Hematopoietic multipotent progenitor cell treated with erythropoietin and hydrocortisone succinate and interleukin-3 and kit ligand, for 17 days (in vitro differentiated cells): ENCODE data around the gene PPT2.

Experiments
- DNase-seq: peaks from one replicate; pipeline ENCODE4 v3.0.0-alpha.2; 2015; ENCODE audit warnings: low spot score

The PPT2 gene, protein sequence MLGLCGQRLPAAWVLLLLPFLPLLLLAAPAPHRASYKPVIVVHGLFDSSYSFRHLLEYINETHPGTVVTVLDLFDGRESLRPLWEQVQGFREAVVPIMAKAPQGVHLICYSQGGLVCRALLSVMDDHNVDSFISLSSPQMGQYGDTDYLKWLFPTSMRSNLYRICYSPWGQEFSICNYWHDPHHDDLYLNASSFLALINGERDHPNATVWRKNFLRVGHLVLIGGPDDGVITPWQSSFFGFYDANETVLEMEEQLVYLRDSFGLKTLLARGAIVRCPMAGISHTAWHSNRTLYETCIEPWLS

DNA sequence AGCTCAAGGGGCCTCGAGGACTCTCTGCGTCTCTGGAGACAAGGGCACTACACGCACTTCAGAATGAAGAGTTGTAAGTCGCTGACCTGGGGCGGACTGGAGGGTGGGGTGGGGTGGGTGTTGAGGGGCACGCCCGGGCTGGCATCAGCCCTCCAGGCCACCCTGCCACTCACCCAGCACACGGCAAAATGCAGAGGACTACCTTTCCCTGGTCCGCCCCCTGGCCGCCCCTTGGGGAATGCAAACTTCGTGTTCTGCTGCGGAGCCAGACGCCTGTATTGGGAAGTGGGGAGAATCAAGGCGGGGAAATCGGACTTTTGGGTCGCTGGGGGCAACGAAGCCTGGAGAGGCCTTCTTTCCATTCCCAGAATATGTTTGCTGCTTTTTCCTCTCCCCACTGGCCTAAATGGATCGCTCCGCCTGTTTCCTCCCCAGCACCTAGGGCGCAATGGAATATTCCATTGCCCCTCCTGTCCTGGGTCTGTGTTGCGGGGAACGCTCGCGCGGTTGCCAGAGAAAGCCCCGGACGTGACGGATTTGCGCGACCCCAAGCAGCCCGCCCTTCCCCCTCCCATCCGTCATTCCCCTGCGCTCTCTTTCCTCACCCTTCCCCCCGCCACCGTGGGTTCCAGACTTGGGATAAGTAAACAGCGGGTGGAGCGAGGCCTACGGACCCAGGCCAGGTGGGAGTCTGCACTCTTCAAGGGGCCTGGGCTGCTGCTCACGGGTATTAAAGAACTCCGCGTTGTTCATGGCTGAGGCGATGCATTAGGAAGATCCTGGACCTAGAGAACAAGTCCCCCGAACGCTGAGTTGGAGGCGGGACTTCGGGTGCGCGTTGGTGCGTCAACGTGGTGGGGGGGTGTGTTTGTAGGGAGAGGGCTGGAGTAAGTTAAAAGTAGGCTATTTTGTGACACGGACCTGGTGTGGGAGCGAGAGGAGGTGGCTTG lies at the start of gene PPT2:
Gene PPT2, plus strand, starts transcription at position 578 of the 950 bp plus-strand sequence. CDS start 454 bp downstream, outside the sequence.
- peak; percentile 79 for DNase-seq

DNA sequence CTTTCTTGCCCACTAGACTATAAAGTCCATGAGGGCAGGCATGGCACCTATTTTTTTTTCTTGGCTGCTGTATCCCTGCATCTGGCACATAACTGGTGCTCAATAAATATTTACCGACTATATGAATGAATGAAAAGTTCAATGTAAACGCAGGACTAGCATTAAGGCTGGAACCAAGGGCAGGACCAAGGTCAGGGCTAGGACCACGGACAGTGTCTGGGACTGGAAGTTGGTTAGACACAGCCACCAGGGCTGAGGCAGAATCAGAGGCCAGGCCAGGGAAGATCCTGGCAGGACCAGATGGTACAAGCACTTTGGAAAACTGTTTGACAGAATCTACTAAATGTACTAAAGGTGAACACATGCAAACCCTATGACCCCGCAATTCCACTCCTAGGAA lies 48.5 kb upstream of the PPT2 start:
- no peak for DNase-seq

DNA sequence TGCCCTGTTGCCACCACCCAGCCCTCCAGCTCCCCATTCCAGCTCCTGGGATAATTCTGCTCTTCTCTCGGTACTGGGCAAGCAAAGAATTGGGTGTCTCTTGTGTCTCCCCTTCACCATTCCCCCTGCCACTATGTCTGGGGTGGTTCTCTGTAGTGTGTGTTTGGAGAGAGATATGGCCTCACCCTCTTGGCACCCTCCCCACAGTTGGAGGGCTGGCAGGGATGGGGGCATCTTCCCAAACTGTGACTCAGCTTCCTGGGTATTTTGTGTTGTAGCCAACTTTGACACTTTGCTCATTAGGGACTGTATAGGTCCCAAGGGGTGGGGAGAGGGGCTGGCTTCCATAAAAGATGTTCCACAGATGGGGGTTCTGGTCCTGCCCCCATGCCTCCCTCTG lies 46.5 kb upstream of the PPT2 start:
- peak; percentile 87 for DNase-seq

DNA sequence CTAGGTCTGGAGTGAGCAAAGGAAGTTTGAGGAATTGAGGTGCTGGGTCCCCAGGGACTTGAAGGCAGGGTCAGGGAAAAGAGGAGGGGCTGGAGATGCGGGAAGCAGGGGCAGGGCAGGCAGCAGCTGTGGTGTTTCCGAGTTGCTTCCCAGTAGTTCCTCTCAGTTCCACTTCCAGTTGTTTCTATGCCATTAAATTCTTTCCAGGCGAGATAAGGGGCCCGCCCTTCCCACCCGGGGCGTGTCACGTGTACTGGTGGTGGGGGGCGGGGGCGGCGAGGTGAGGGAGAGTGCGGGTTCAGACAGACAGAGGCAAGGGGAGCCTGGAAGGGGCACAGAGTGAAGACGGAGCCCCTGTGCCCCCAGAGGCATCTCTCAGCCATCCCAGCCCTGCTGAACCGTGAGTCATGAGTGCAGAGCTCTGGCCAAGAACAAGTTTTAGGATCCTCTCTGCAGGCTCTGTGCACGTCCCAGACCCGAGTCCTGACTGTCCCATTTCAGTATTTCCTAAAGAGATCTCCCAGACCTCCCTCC lies 45.8 kb upstream of the PPT2 start:
- peak; percentile 65 for DNase-seq

DNA sequence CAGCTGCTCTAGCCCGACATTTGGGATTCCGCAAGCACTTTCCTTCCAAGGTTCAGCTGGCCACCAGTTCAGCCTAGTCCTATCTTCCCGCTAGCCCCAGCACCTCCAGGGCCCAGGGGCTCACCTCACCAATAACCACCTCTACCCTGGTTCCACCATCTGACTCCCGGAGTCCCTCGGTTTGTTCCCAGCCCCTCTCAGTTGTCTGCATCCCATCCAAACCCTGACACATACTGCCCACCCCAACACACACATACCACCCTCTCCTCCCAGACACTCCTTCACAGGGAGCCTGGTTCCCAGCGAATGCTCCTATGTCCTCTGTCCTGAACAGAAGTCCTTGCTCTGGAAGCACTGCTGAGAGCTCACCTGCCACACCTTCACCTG lies 45.2 kb upstream of the PPT2 start:
- no peak for DNase-seq

DNA sequence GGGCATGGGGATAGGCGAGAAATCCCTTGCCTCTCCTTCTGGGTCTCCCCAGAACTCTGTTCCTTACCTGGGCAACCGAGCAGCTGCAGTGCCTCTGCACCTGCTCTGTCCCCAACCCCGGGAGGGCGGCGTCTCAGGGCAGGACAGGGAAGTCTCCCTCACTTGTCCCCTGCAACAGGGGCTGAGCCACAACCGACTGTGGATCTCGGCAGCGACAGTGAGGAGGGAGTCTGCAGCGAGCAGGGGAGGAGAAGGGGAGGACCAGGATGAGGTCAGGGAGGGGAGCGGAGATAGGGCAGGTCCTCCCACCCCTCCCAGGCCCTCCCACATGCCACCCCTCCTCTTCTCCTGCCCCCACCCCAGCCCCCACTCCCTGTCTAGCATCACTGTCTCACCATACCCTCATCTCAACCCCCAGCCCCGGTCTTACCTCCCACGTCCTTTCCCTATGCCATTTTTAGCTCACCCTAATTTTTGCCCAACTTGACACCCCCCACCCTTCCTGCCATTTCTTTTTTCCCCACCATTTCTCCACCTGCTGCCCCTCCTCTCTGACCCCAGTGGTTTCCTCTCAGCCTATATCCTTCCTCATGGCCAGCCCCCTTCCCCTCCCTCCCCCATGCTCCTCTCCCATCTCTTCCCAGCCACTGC lies 44.7 kb upstream of the PPT2 start, which contains the start of gene TNXB:
Gene TNXB, minus strand, starts transcription at position 225 of the 651 bp plus-strand sequence. CDS start 11,140 bp downstream, outside the sequence.
- peak; percentile 59 for DNase-seq

DNA sequence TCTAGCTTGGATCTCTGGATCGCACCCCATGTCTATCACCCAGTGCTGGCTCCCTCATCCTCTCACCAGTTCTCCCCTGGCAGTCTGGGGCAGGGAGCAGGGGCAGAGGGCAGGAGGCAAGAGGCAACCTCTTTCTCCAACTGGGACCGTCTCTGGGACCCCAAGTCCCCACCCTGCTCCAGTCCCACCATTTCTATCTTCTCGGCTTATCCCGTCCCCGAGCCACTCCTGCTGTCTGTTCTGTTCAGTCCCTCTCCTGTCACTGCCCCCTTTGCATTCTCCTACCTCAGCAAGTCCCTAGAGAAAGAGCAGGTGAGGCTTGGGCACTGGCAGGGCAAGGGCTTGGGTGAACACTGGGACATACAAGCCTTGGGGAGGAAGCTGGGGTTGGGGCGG lies 44.2 kb upstream of the PPT2 start:
- DNase-seq = no peak

DNA sequence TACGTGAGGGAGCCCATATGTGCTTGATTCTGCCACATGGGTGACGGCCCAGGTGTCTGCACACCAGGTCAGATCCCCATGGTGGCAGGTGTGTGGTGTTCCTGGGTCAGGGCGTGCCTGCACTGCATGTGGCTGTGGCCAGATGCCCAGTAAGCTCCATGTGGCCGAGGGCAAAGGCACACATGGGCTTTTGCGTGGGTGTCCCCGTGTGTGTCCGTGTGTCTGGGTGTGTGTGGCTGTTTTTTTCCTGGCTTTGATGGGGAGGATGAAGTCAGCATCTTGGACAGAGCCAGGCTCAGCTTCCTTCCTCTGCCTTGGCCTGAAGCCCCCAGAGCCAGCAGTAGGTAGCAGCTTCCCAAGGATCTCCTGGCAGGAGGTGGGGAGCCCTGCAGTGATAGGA lies 43.3 kb upstream of the PPT2 start:
- no peak for DNase-seq

DNA sequence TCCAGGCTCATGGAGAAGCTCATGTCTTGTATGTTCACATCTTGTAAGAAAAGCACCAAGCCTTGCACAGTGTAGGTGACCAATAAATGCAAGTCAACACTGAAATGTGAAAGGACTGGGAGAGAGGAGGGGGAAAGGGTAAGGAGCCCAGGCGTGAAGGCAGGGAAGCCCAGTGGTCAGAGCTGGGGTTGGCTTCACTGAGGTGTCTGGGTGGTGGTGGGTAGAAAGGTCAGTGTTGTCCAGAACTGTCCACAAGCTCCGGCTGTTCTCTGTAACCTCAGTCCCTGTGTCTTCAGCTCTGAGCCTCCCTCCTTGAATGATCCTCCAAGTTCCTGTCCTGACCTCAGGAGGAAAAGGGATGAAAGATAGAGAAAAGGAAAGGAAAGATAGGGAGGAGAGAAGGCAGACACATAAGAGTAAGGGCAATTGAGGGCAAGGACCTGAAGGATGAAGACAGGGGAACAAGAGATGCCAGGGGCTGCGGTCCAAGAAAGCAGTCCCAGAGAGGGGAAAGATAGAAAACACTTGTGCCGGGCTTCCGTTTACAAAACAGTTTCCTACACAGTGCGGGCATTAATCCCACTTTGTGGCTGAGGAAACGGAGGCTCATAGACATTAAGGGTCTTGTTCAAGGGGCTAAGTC lies 42.4 kb upstream of the PPT2 start:
- DNase-seq = no peak

DNA sequence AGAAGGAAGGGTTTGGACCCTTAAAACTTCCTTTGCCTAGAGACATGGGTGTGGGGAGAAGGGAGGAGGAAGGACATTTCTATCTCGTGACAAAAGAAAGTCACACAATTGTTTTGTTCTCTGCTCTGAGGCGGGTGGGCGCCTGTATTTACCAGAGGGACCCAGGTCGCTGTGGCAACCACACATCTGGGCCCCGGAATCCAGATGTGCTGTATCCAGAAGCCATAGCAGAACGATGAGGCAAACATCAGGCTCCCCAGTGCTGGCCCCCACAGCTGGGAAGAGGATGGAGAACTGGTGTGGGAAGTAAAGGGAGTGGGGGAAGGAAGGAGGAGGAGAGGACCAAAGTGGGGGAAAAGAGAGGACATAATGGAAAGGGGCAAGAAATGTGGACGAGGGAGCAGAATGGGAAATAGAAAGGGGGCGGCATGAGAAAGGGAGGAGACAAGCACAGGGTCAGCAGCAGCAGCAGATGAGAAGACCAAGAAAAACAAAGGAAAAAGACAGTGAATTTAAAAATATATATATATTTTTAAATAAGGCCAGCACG lies 41.4 kb upstream of the PPT2 start:
- no peak for DNase-seq

DNA sequence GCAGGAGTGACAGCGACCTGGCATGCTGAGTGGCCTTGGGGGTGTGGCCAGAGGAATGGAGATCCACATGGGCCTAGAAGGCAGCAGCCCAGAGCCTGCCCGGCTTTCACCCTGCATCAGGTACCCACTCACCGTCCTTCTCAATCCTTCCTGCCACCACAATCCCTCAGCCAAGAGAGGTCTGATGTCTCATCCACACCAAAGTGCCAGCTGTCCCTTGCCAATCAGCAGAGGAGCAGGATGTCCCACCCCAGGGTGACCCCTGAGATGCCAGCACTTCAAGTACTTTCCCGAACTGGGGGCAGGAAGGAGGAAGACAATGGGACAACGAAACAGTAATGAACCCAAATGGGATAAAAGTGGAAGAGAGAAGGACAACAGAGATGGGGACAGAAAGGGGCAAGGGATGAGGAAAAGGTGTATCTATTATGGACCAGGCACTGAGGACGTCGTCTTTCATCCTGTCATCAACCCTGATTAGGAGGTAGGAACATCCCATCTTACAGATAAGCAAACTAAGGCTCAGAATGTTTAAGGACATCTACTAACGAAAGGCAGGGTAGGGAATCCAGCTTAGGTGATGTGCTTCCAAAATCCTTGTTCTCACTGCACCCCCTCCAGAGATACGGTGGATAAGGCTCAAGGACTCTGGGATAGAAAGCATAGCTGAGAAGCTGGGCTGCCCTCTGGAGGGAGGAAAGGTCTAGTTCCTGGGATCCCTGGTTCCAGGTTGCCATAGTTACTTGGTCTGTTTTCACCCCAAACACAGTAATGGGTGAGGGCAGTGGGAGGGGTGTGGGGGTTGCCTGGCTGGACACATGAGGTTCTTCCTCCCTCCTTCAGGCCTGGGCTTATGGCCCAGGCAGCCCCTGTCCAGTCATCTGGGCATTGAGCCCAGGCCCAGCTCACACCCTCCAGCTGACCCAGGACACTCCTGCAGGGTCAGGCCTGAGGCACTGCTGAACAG lies 40.3 kb upstream of the PPT2 start:
- no peak for DNase-seq

DNA sequence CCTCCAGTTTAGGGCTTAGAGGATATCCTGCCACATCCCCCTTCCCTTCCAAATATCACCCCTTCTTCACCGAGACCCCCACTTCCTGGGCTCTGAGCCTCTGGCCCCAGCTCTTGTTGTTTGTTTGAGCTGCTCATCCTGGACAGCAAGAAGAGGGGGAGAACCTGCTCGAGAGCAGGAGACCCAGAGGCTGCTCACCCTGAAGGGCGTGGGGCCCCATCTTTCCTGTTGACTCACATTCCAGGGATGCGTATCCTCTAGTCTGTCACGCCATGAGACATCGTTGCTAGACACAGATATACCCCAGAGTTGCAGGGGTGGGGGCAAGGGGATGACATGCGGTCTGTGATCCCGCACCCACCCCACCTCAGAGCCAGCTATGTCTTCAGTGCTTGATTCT lies 39.1 kb upstream of the PPT2 start:
- DNase-seq = no peak

DNA sequence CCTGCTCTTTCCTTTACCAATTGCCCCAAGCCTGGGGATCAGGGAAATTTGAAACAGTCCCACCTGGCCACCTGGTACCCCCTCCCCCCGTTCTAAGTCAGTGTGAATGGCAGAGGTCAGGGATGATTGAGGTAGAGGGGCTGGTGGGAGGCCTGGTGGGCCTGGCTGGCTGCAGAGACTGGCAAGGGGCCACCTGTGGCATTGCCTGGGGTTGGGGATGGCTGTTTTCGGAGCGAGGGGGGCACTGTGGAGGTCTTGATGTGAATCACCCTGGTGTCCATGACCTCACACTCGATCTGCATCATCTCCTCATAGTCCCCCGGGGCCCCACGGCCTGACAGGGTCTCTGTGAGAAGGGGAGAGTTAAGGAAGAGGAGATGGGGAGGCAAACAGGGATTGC lies 38.3 kb upstream of the PPT2 start:
- DNase-seq = no peak

DNA sequence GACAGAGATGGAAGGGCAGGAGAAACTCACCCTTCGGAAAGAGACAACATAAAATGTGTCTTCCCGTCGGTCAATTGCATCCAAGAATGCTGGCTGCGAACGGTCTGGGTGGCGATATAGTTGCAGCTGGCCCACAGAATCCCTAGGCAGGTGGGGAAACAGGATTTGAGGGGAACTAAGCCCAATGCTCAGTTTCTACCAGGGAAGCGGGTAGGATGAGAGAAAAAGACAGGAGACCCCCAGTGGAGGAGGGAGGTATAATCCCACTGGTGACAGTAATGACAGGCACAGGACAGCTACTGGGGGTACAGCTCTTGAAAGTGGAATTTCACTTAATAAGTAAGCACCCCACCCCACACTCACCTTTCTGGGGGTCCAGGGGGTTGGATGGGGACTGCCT lies 37.3 kb upstream of the PPT2 start:
- DNase-seq = peak; percentile 56

DNA sequence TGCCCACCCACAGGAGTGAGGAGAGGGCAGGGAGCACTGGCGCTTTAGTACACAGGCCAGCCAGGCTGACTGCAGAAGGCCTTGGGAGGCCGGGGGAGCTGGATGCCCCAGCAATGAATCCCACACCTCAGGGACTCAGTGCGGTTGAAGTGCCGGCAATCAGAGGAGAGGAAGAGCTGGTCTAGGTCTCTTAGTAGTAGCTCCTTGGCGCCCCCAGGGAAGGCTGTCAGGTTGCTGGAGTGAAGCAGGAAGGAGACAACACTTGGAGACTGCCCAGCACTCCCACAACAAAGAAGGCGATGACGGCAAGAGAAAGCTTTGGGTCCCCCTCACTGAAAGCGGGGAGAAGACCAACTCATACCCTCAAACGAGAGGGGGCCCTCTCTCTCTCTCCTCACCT lies 36.5 kb upstream of the PPT2 start:
- no peak for DNase-seq

DNA sequence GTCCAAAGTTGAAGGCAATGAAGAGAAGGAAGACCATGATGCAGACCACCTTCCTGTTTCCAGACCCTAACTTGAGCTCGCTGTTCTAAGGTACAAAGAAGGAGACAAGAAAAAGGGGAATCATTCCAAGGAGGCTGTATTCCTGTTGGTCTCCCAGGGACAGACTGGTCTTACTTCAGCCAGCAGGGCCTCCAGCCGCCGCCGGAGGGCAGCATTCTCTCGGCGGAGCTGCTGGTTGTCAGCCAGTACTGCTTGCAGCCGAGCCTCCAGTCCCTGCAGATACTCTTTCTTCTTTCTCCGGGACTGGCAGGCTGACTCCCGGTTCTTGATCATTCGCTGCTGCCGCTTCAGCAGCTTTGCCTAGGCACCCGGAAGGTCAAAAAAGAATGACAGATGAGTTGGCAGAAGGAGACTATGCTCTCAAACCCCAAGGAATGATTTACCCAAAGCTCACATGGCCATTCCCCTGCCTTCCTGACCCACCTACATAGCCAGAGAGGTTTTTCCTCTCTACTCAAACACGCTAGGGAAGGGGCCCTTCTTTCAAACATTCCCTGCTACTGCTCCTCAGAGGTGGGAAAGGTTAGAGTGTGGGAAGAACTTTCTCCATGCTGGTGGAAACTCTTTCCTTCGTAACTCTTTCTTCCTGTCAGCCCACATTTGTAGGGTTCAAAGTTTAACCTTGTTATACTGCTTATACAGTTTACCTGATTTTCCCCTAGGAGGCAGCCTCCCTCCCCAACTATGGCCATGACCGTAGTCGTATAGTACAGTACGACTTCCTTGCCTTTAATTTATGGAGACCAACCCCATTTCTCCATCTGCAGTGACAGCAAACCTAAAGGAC lies 34.9 kb upstream of the PPT2 start:
- DNase-seq = peak; percentile 88

DNA sequence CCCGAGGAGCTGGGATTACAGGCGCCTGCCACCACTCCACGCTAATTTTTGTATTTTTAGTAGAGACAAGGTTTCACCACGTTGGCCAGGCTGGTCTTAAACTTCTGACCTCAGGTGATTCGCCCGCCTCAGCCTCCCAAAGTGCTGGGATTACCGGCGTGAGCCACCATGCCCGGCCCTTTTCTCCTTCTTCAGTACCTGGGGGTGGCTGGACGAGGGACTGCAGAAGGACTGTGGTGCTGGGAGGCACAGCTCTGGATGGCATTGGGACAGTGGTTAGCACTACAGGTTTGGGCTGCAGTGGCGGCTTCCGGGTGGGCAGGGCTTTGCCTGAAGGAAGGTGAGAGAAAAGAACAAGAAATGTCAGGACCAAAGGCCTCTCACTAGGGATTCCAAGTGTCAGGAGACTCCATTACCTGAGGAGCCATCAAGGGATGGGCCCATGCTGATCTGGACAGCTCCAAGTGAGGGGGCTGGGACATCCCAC lies 33.3 kb upstream of the PPT2 start:
- DNase-seq = no peak

DNA sequence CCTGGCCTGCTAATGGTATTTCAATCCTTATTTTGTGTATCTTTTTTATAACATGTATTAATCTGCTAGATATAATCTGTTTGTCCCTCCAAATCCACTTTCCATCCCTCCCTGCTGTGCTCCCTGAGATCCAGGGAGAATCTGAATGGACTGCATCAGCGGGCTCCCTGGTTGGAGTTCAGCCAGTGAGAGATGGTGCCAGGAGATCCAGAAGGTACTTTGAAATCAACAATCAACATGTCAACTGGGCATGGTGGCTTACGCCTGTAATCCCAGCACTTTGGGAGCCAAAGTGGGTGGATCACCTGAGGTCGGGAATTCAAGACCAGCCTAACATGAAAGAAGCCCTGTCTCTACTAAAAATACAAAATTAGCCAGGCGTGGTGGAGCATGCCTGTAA lies 30.3 kb upstream of the PPT2 start:
- DNase-seq = no peak

DNA sequence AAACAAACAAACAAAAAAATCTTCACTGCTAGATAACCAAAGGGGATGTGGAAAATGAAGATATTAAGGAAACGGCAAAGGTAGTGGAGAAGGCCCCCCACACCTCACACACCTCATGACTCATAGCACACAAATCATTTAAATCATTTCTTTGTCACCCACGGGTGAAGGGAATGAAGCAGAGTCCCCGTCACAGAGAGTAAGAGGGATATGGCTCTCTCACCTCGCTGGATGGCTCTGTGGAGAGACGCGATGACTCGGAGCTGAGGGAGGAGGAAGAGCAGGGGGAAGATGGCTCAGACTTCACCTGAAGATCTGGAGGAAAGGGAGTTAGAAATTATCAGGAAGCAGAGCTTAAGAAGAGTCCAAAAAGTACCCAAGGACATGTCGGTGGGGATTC lies 27.1 kb upstream of the PPT2 start:
- DNase-seq = peak; percentile 38
